ENCODE data around the gene ALDOB. TPM values are rescaled to one million over a fixed set of nuclear protein-coding genes. Genes with fewer than 3 reads are reported as not detected.

Gene ALDOB
- total RNA-seq, 1 experiment from 2014 or later = not detected

DNA sequence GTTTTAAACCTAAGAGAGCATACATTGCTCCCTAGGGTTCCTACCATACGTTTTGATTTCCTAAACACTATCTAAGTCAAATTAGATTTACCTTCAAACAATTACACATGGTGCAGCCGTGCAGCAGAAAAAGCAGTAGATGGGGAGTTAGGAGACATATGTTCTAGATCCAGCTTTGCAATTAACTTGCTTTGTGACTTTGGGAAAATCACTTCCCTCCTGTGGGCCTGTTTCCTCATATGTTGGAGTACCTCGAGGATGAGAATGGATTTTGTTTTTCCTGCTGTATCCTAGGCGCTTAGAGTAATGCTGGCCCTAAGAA is 37.9 kb downstream of the ALDOB start:
- Histone ChIP-seq H4K20me1 (ENCODE audit: control insufficient read depth, insufficient read depth, insufficient read length) (peaks cover 2% of the 10 kb centered on the region), H2AFZ (ENCODE audit: low read length) (peak overlapping the region; percentile 11), H4K5ac (ENCODE audit: insufficient read length, low read depth, low read length) (peak overlapping the region; percentile 73), H4K91ac (ENCODE audit: insufficient read length, low read depth, low read length) (no peak overlapping the region), H3K79me1 (ENCODE audit: insufficient read depth, low read depth, low read length, poor library complexity, severe bottlenecking) (peaks cover 10% of the 10 kb centered on the region), H3K9ac (ENCODE audit: extremely low read depth, insufficient read length, low read length) (peak overlapping the region; percentile 98), H3K4me1 (ENCODE audit: insufficient read depth, low read length) (no peaks in the 10 kb centered on the region), H3K9me3 (ENCODE audit: control insufficient read depth, low read depth, low read length) (no peaks in the 10 kb centered on the region), H2BK15ac (ENCODE audit: low read depth, low read length) (no peak overlapping the region), H3T11ph (ENCODE audit: low read length) (peak overlapping the region; percentile 41), H2BK5ac (ENCODE audit: insufficient read length, low read length) (no peak overlapping the region), H3K4me2 (ENCODE audit: insufficient read depth, insufficient read length, low read length) (peak overlapping the region; percentile 71), H2BK20ac (ENCODE audit: low read depth, low read length, poor library complexity, severe bottlenecking) (no peak overlapping the region), H3K23ac (ENCODE audit: insufficient read length, low read depth, low read length) (no peak overlapping the region), H4K8ac (replicated peaks; ENCODE audit: insufficient read length, low read depth, low read length) (no peak overlapping the region), H2BK120ac (ENCODE audit: low read depth, low read length, poor library complexity, severe bottlenecking) (no peak overlapping the region), H3K18ac (ENCODE audit: insufficient read length, low read depth, low read length) (no peak overlapping the region), H3K23me2 (ENCODE audit: insufficient read length, low read depth, low read length, poor library complexity, severe bottlenecking) (peaks cover 3% of the 10 kb centered on the region), H2BK12ac (ENCODE audit: insufficient read length, low read depth, low read length) (no peak overlapping the region), H3K27me3 (ENCODE audit: insufficient read depth, low read length) (no peaks in the 10 kb centered on the region), H3K27ac (ENCODE audit: insufficient read length, low read depth, low read length) (no peak overlapping the region), H3K14ac (ENCODE audit: insufficient read depth, low read length) (peak overlapping the region; percentile 75; the same call in 1 of the 2 replicates), H3K56ac (ENCODE audit: insufficient read length, low read depth, low read length) (no peak overlapping the region), H3K4ac (ENCODE audit: low read depth, low read length) (no peak overlapping the region; the same call in 1 of the 2 replicates), H3K79me2 (ENCODE audit: insufficient read depth, low read length) (peaks cover 35% of the 10 kb centered on the region; the same call in 1 of the 2 replicates), H2AK5ac (ENCODE audit: insufficient read length, low read length) (no peak overlapping the region)
- Mint-ChIP-seq H3K27ac (peak overlapping the region; percentile 97 to 100 (median 99); a peak in 6 of 7 replicates), H3K4me3 (peak overlapping the region; percentile 97 to 98), H3K27me3 (ENCODE audit: low read depth) (no peaks in the 10 kb centered on the region), H3K9me3 (peaks cover 24 to 32% of the 10 kb centered on the region in 2 experiments), H3K4me1 (peaks cover 20% of the 10 kb centered on the region in 2 experiments), H3K36me3 (ENCODE audit: insufficient read depth in 1 of 3, low read depth in 3 of 3) (peaks cover 66 to 75% (median 69%) of the 10 kb centered on the region in 3 experiments)
- WGBS (ENCODE audit: extremely low coverage, insufficient read length, low lambda C conversion rate) = no CpG with 5 or more reads among the region's 4 CpGs
- TF ChIP-seq, protein P1, sequence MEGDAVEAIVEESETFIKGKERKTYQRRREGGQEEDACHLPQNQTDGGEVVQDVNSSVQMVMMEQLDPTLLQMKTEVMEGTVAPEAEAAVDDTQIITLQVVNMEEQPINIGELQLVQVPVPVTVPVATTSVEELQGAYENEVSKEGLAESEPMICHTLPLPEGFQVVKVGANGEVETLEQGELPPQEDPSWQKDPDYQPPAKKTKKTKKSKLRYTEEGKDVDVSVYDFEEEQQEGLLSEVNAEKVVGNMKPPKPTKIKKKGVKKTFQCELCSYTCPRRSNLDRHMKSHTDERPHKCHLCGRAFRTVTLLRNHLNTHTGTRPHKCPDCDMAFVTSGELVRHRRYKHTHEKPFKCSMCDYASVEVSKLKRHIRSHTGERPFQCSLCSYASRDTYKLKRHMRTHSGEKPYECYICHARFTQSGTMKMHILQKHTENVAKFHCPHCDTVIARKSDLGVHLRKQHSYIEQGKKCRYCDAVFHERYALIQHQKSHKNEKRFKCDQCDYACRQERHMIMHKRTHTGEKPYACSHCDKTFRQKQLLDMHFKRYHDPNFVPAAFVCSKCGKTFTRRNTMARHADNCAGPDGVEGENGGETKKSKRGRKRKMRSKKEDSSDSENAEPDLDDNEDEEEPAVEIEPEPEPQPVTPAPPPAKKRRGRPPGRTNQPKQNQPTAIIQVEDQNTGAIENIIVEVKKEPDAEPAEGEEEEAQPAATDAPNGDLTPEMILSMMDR (conservative IDR thresholded peaks at IDR 0.05) = no peak
- no peak for DNase-seq
